ENCODE measurements around the gene IL36G. TPM values are rescaled to one million over a fixed set of nuclear protein-coding genes. Genes with fewer than 3 reads are reported as not detected.
A peak's percentile ranks its signal among the peaks of the same experiment; 100 is the strongest.

Gene IL36G
- total and polyA plus RNA-seq, 9 of the 15 experiments (the other 6 are each of a cell fraction or from before 2014, with no cell fraction given): not detected

- TF ChIP-seq ZNF318 (IDR thresholded peaks at IDR 0.05; ENCODE audit: borderline replicate concordance in 1 of 2, low read depth in 1 of 2) (no peak), KDM5B (IDR thresholded peaks at IDR 0.05; ENCODE audit: insufficient replicate concordance, low read depth, low read length) (no peak), ZFP30 (CRISPR knock-in tag; IDR thresholded peaks at IDR 0.05; ENCODE audit: borderline replicate concordance) (no peak), SMARCA4 (IDR thresholded peaks at IDR 0.05) (peak; percentile 89), HLTF (IDR thresholded peaks at IDR 0.05) (no peak), SIX5 (IDR thresholded peaks at IDR 0.05; ENCODE audit: borderline replicate concordance in 1 of 2, insufficient read depth in 1 of 2, low read depth in 1 of 2, low read length in 2 of 2) (no peak), ZNF12 (CRISPR knock-in tag; IDR thresholded peaks at IDR 0.05) (no peak)
These were observed 56.2 kb downstream of the IL36G start (continued) for GRCh38 chr2:113034016-113034415.

Small RNA genes within 50 kb of the gene (small RNA-seq; reads per million reads assigned to genes)
- gene HMGN2P23: not detected

Other genes with a start within 250 kb of the IL36G start
Only the 7 nearest of the 10 such genes appear.
- gene IL1B, start 141.2 kb upstream of the IL36G start, total RNA-seq (2014; rRNA removed): not detected in 2 replicates
- gene IL1B, start 141.2 kb upstream of the IL36G start, total RNA-seq (2014; rRNA removed; fragmentation: Illumina TruSeq; extraction: Trizol): not detected in 2 replicates
- gene IL1B, start 141.2 kb upstream of the IL36G start, total RNA-seq (2015; rRNA removed; fragmentation: Illumina TruSeq; extraction: Trizol): 0.29 TPM in 1 of 2 replicates, not detected in the other
- not detected in 2 replicates for gene IL1B, start 141.2 kb upstream of the IL36G start, total RNA-seq (2021)
- gene IL1B, start 141.2 kb upstream of the IL36G start, polyA plus RNA-seq (2011; rRNA removed): 0.09 TPM in 1 of 2 replicates, not detected in the other
- not detected in 2 replicates for gene IL1B, start 141.2 kb upstream of the IL36G start, polyA plus RNA-seq (2014; fragmentation: Illumina TruSeq; extraction: Trizol)
- not detected for gene IL1B, start 141.2 kb upstream of the IL36G start, polyA plus RNA-seq (2014; fragmentation: Nextera tagmentation; extraction: Ambion mirVana)
- gene IL1B, start 141.2 kb upstream of the IL36G start, polyA plus RNA-seq (2014; rRNA removed): not detected in 2 replicates
- not detected in 2 replicates for gene IL37, start 66.8 kb upstream of the IL36G start, total RNA-seq (2014; rRNA removed)
- gene IL37, start 66.8 kb upstream of the IL36G start, total RNA-seq (2014; rRNA removed; fragmentation: Illumina TruSeq; extraction: Trizol): not detected in 2 replicates
- gene IL37, start 66.8 kb upstream of the IL36G start, total RNA-seq (2015; rRNA removed; fragmentation: Illumina TruSeq; extraction: Trizol): not detected in 2 replicates
- not detected in 2 replicates for gene IL37, start 66.8 kb upstream of the IL36G start, total RNA-seq (2021)
- gene IL37, start 66.8 kb upstream of the IL36G start, polyA plus RNA-seq (2011; rRNA removed): not detected in 2 replicates
- not detected in 2 replicates for gene IL37, start 66.8 kb upstream of the IL36G start, polyA plus RNA-seq (2014; fragmentation: Illumina TruSeq; extraction: Trizol)
- not detected for gene IL37, start 66.8 kb upstream of the IL36G start, polyA plus RNA-seq (2014; fragmentation: Nextera tagmentation; extraction: Ambion mirVana)
- not detected in 2 replicates for gene IL37, start 66.8 kb upstream of the IL36G start, polyA plus RNA-seq (2014; rRNA removed)
- gene IL36A, start 27.5 kb downstream of the IL36G start, total RNA-seq (2014; rRNA removed): not detected in 2 replicates
- gene IL36A, start 27.5 kb downstream of the IL36G start, total RNA-seq (2014; rRNA removed; fragmentation: Illumina TruSeq; extraction: Trizol): not detected in 2 replicates
- gene IL36A, start 27.5 kb downstream of the IL36G start, total RNA-seq (2015; rRNA removed; fragmentation: Illumina TruSeq; extraction: Trizol): not detected in 2 replicates
- not detected in 2 replicates for gene IL36A, start 27.5 kb downstream of the IL36G start, total RNA-seq (2021)
- not detected in 2 replicates for gene IL36A, start 27.5 kb downstream of the IL36G start, polyA plus RNA-seq (2011; rRNA removed)
- gene IL36A, start 27.5 kb downstream of the IL36G start, polyA plus RNA-seq (2014; fragmentation: Illumina TruSeq; extraction: Trizol): not detected in 2 replicates
- not detected for gene IL36A, start 27.5 kb downstream of the IL36G start, polyA plus RNA-seq (2014; fragmentation: Nextera tagmentation; extraction: Ambion mirVana)
- gene IL36A, start 27.5 kb downstream of the IL36G start, polyA plus RNA-seq (2014; rRNA removed): not detected in 2 replicates
- gene IL36B, start 74.9 kb downstream of the IL36G start, total RNA-seq (2014; rRNA removed): not detected in 2 replicates
- gene IL36B, start 74.9 kb downstream of the IL36G start, total RNA-seq (2014; rRNA removed; fragmentation: Illumina TruSeq; extraction: Trizol): not detected in 2 replicates
- gene IL36B, start 74.9 kb downstream of the IL36G start, total RNA-seq (2015; rRNA removed; fragmentation: Illumina TruSeq; extraction: Trizol): not detected in 2 replicates
- gene IL36B, start 74.9 kb downstream of the IL36G start, total RNA-seq (2021): not detected in 2 replicates
- not detected in 2 replicates for gene IL36B, start 74.9 kb downstream of the IL36G start, polyA plus RNA-seq (2011; rRNA removed)
- gene IL36B, start 74.9 kb downstream of the IL36G start, polyA plus RNA-seq (2014; fragmentation: Illumina TruSeq; extraction: Trizol): not detected in 2 replicates
- not detected for gene IL36B, start 74.9 kb downstream of the IL36G start, polyA plus RNA-seq (2014; fragmentation: Nextera tagmentation; extraction: Ambion mirVana)
- gene IL36B, start 74.9 kb downstream of the IL36G start, polyA plus RNA-seq (2014; rRNA removed): not detected in 2 replicates
- not detected in 2 replicates for gene IL36RN, start 81.2 kb downstream of the IL36G start, total RNA-seq (2014; rRNA removed)
- not detected in 2 replicates for gene IL36RN, start 81.2 kb downstream of the IL36G start, total RNA-seq (2014; rRNA removed; fragmentation: Illumina TruSeq; extraction: Trizol)
- not detected in 2 replicates for gene IL36RN, start 81.2 kb downstream of the IL36G start, total RNA-seq (2015; rRNA removed; fragmentation: Illumina TruSeq; extraction: Trizol)
- not detected in 2 replicates for gene IL36RN, start 81.2 kb downstream of the IL36G start, total RNA-seq (2021)
- not detected in 2 replicates for gene IL36RN, start 81.2 kb downstream of the IL36G start, polyA plus RNA-seq (2011; rRNA removed)
- gene IL36RN, start 81.2 kb downstream of the IL36G start, polyA plus RNA-seq (2014; fragmentation: Illumina TruSeq; extraction: Trizol): not detected in 2 replicates
- gene IL36RN, start 81.2 kb downstream of the IL36G start, polyA plus RNA-seq (2014; fragmentation: Nextera tagmentation; extraction: Ambion mirVana): not detected
- gene IL36RN, start 81.2 kb downstream of the IL36G start, polyA plus RNA-seq (2014; rRNA removed): not detected in 2 replicates
- gene IL1F10, start 90.0 kb downstream of the IL36G start, total RNA-seq (2014; rRNA removed): not detected in 2 replicates
- not detected in 2 replicates for gene IL1F10, start 90.0 kb downstream of the IL36G start, total RNA-seq (2014; rRNA removed; fragmentation: Illumina TruSeq; extraction: Trizol)
- gene IL1F10, start 90.0 kb downstream of the IL36G start, total RNA-seq (2015; rRNA removed; fragmentation: Illumina TruSeq; extraction: Trizol): not detected in 2 replicates
- gene IL1F10, start 90.0 kb downstream of the IL36G start, total RNA-seq (2021): not detected in 2 replicates
- gene IL1F10, start 90.0 kb downstream of the IL36G start, polyA plus RNA-seq (2011; rRNA removed): not detected in 2 replicates
- gene IL1F10, start 90.0 kb downstream of the IL36G start, polyA plus RNA-seq (2014; fragmentation: Illumina TruSeq; extraction: Trizol): not detected in 2 replicates
- gene IL1F10, start 90.0 kb downstream of the IL36G start, polyA plus RNA-seq (2014; fragmentation: Nextera tagmentation; extraction: Ambion mirVana): not detected
- gene IL1F10, start 90.0 kb downstream of the IL36G start, polyA plus RNA-seq (2014; rRNA removed): not detected in 2 replicates
- gene IL1RN, start 149.6 kb downstream of the IL36G start, total RNA-seq (2014; rRNA removed): not detected in 2 replicates
- gene IL1RN, start 149.6 kb downstream of the IL36G start, total RNA-seq (2014; rRNA removed; fragmentation: Illumina TruSeq; extraction: Trizol): not detected in 2 replicates
- gene IL1RN, start 149.6 kb downstream of the IL36G start, total RNA-seq (2015; rRNA removed; fragmentation: Illumina TruSeq; extraction: Trizol): not detected in 2 replicates
- not detected in 2 replicates for gene IL1RN, start 149.6 kb downstream of the IL36G start, total RNA-seq (2021)
- 0.13 TPM in 1 of 2 replicates, not detected in the other for gene IL1RN, start 149.6 kb downstream of the IL36G start, polyA plus RNA-seq (2011; rRNA removed)
- not detected in 2 replicates for gene IL1RN, start 149.6 kb downstream of the IL36G start, polyA plus RNA-seq (2014; fragmentation: Illumina TruSeq; extraction: Trizol)
- gene IL1RN, start 149.6 kb downstream of the IL36G start, polyA plus RNA-seq (2014; fragmentation: Nextera tagmentation; extraction: Ambion mirVana): not detected
- gene IL1RN, start 149.6 kb downstream of the IL36G start, polyA plus RNA-seq (2014; rRNA removed): not detected in 2 replicates

All from K562 (cell line).